RWPE2 (cell line): ENCODE results near the gene USP8.

Experiments used
- ATAC-seq: fragments of 200-7000 bp; cut with Tn5 transposase; 3 replicates; pipeline ENCODE4 v1.9.1; 2021; ENCODE audit warnings: low read depth
- DNase-seq: peaks from one replicate; pipeline ENCODE4 v3.0.0-alpha.2; 2020; ENCODE audit warnings: low spot score
- H3K27ac ChIP-seq: fragments of 450-650 bp; 2 replicates; pipeline ENCODE4 v1.5.1; 2017; ENCODE audit warnings: mild to moderate bottlenecking; ENCODE audit not compliant: poor library complexity, severe bottlenecking
- H3K27me3 ChIP-seq: fragments of 250-450 bp; sonication (Bioruptor Pico); 2 replicates; pipeline ENCODE4 v1.5.1; 2021; ENCODE audit warnings: mild to moderate bottlenecking, moderate library complexity; ENCODE audit not compliant: insufficient read depth, poor library complexity, severe bottlenecking
- H3K36me3 ChIP-seq: fragments of 250-450 bp; sonication (Bioruptor Pico); 2 replicates; pipeline ENCODE4 v1.5.1; 2020; ENCODE audit warnings: low read depth, mild to moderate bottlenecking, moderate library complexity
- H3K4me1 ChIP-seq: fragments of 250-450 bp; sonication (Bioruptor Pico); 2 replicates; pipeline ENCODE4 v1.5.1; 2021; ENCODE audit warnings: mild to moderate bottlenecking, moderate library complexity; ENCODE audit not compliant: insufficient read depth, poor library complexity, severe bottlenecking
- H3K4me3 ChIP-seq: fragments of 250-450 bp; sonication (Bioruptor Pico); 2 replicates; pipeline ENCODE4 v1.5.1; 2021; ENCODE audit warnings: mild to moderate bottlenecking, moderate library complexity; ENCODE audit not compliant: severe bottlenecking
- H3K9me3 ChIP-seq: fragments of 250-450 bp; sonication (Bioruptor Pico); 2 replicates; pipeline ENCODE4 v1.5.1; 2021; ENCODE audit warnings: mild to moderate bottlenecking, moderate library complexity; ENCODE audit not compliant: severe bottlenecking
- CTCF ChIP-seq: fragments of 450-650 bp; IDR thresholded peaks from one replicate; pipeline ENCODE4 v1.5.1; 2017; ENCODE audit warnings: mild to moderate bottlenecking, moderate library complexity; ENCODE audit not compliant: poor library complexity, severe bottlenecking

Gene USP8

GRCh38 chr15:50440932-50441331, 16.7 kb downstream of the USP8 start:
- TF ChIP-seq CTCF: no peak
- no peak overlapping the region for H3K4me3 ChIP-seq
- no peaks in the 10 kb centered on the region for H3K27me3 ChIP-seq

GRCh38 chr15:50452927-50453326, 28.7 kb downstream of the USP8 start:
- no peak for TF ChIP-seq CTCF
- ATAC-seq (no peak), DNase-seq (no peak)
- H3K9me3 ChIP-seq: no peaks in the 10 kb centered on the region
- H3K27me3 ChIP-seq: no peaks in the 10 kb centered on the region
- H3K4me1 ChIP-seq: no peaks in the 10 kb centered on the region
- H3K4me3 ChIP-seq: no peak overlapping the region
- H3K36me3 ChIP-seq: peaks cover 54% of the 10 kb centered on the region
- H3K27ac ChIP-seq: no peak overlapping the region

More at GRCh38 chr15:50440932-50441331, 16.7 kb downstream of the USP8 start:
- no peak for ATAC-seq
- no peak for DNase-seq
- Histone ChIP-seq H3K9me3 (no peaks in the 10 kb centered on the region), H3K4me1 (no peaks in the 10 kb centered on the region), H3K36me3 (peaks cover 80% of the 10 kb centered on the region), H3K27ac (no peak overlapping the region)

GRCh38 chr15:50458348-50459112, 34.3 kb downstream of the USP8 start:
- H3K4me1 ChIP-seq: no peaks in the 10 kb centered on the region
- H3K4me3 ChIP-seq: no peak overlapping the region
- H3K27me3 ChIP-seq: no peaks in the 10 kb centered on the region
- no peak for TF ChIP-seq CTCF
- ATAC-seq (no peak), DNase-seq (no peak)
- H3K9me3 ChIP-seq: no peaks in the 10 kb centered on the region
- no peak overlapping the region for H3K27ac ChIP-seq
- H3K36me3 ChIP-seq: peaks cover 49% of the 10 kb centered on the region

GRCh38 chr15:50463423-50464358, 39.5 kb downstream of the USP8 start:
- no peaks in the 10 kb centered on the region for H3K27me3 ChIP-seq
- TF ChIP-seq CTCF: no peak
- ATAC-seq: no peak
- H3K9me3 ChIP-seq: no peaks in the 10 kb centered on the region
- no peak overlapping the region for H3K4me3 ChIP-seq
- no peak overlapping the region for H3K27ac ChIP-seq
- H3K4me1 ChIP-seq: no peaks in the 10 kb centered on the region
- peaks cover 62% of the 10 kb centered on the region for H3K36me3 ChIP-seq
- no peak for DNase-seq
